ENCODE results near the gene SOAT2.

SOAT2 gene

DNA sequence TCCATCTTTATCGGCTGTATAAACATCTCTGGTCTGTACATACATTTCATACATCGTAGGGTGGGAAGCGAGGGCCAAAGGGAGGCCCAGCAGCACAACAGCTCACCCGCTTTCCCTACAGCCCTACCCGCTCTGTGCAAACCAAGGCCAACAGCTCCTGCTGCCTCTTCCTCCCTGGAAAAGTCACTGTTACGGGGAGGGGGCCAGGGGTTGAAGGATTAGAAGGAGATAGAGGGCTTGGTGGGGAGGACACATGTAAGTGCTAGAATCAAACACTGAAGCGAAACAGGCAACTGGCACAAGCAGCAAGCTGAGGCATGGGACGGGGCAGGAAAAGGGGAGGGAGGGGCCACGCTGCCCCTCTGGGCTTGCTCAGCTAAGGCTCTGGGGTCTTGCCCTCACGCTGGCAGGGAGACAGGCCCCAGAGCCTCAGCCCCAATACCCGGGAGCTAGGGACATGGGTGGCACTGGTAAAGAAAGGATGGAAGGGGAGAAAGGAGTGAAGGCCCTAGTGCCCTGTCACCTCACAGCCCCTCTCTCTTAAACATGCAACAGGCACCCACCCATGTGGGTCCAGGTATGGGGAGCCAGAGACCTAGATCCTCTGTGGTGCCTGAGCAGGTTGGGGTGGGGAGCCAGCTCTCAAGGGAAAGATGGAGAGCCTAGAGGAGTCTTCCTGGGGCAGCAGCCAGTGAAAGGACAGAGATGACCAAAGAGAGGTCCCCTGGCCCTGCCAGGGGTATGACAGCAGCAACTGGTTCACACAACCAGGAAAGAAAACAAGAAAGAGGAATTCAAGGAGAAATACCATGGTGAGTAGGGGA is 38.5 kb upstream of the SOAT2 start:
- no peak for DNase-seq (ENCODE audit: low read depth, low spot score)

DNA sequence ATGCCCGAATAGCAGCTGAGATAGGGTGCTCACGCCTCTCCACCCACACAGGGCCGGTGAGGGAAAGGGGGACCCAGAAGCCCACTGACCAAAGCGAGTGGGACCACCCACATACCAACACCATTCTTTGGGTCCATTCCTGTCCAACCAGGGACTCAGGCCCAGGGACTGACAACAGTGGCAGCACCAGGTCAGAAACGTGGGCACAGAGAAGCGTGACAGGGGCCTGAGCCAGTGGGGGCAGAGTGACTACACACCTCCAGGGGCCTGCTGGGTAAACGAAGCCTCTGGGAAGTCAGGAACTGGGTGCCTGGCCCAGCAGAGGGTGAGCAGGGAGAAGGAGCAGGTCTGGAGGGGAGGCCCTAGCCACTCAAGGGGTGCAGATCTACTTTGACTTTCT is 37.8 kb upstream of the SOAT2 start:
- no peak for DNase-seq (ENCODE audit: low read depth, low spot score)

DNA sequence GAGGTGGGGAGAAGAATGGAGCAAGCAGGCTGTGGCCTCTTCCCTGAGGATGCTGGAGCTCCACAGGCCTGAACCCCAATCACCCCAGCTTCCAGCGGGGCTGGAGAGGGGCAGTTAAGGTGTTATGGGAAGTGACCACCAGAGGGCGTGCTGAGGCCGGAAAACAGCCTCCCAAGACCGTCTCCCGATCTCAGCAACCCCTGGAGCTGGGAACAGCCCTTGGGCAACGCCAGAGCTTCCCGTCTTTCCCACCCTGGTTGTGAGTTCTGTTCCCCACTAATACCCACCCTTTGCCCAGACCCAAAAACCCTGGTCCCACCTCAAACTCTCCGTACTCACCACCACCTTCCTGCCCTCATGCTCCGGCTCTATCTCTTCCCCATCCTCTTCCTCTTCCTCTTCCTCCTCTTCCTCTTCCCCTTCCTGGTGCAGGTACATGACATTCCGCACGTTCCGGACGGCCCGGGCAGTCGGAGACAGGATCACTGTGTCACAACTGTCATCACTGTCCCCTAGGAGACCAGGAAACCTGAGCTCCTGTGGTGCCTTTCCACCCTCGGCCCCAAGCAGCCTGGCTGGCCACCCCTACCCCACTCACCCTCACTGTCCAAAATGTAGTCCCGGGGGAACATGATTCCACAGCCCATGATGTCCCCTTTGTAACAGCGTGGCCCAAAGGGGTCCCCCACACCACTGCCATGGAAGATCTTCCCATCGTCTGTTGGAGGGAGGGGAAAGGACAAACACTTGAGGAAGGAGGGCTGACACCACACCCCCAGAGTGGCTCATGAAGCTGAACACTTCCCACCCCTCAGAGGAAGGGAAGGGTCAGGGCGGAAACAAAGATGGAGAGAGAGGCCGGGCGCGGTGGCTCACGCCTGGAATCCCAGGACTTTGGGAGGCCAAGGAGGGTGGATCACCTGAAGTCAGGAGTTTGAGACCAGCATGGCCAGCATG is 37.0 kb upstream of the SOAT2 start:
- peak; percentile 86 for DNase-seq (ENCODE audit: low read depth, low spot score)

DNA sequence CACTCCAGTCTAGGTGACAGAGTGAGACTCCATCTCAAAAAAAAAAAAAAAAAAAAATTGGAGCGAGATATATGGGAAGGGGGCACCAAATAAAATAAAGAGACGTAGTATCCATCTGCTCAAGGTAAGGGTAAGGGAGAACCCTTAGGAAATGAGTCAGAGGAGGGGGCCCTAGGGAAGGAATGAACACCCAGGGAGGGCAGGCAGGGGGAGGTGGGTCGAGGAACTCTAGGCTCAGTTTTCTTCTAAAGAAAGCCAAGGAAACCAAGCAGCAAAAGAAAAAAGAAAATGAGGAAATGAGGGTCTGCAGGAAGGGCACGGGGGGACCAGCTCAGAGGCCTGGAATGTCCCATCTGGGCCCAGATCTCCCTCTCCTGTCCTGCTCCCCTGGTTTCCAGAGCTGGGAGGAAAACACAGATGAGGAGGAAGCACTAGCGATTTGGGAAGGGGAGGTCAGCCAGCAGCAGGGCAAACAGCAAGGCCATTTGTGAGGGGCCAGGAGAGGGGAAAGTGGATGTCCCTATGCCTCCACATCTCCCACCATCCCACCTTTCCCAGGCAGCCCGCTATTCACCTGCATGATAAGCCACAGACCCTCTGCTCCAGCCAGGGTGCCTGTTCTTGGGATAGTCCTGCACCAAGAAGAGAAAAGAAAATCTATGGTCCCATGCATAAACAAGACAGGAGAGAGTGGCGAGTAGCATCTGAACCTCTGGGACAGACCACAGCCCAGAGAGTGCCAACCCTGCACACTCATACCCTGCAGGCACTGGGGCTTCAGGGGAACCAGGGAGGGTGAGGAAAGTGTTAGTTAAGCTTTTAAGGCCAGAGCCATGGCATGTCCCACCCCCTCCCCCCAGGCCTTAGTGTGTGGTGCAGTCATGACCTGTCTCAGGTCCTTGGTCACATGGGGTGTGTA is 36.0 kb upstream of the SOAT2 start:
- DNase-seq (ENCODE audit: low read depth, low spot score), result no peak

DNA sequence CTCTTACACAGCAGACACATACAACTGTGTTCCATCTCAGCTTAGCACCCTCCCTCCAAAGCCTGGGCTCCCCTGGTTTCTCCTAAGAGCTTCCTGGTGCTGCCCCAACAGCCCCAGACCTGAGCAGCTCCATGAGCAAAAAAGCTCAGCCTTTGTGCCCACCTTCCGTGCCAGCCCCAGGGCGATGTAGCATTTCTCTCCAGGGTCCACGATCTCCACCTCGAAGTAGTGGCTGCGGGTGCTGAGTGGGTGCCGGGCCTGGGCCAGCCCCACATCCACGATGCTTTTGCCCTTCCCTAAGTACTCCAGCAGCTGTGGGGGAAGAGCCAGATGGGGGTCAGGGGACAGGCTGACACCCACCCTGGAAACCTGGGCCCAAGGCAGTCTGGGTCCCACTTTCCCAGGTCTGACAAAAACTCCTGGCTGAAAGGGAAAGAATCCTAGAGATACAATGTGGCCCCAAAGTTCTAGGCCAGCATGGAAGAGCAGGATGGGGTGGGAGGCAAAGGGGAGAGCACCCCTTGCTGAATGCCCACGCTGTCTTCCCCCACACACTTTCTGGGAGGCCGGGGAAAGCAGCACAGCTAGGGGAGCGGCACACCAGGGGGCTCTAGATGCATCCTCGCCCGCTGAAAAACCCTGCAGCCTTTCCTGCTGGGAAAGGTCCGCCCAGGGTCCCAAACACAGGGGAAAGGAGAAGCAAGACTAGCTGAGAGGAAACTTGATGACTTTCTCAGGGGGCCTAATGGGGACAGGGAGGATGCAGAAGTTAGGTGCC is 35.1 kb upstream of the SOAT2 start:
- no peak for DNase-seq (ENCODE audit: low read depth, low spot score)

DNA sequence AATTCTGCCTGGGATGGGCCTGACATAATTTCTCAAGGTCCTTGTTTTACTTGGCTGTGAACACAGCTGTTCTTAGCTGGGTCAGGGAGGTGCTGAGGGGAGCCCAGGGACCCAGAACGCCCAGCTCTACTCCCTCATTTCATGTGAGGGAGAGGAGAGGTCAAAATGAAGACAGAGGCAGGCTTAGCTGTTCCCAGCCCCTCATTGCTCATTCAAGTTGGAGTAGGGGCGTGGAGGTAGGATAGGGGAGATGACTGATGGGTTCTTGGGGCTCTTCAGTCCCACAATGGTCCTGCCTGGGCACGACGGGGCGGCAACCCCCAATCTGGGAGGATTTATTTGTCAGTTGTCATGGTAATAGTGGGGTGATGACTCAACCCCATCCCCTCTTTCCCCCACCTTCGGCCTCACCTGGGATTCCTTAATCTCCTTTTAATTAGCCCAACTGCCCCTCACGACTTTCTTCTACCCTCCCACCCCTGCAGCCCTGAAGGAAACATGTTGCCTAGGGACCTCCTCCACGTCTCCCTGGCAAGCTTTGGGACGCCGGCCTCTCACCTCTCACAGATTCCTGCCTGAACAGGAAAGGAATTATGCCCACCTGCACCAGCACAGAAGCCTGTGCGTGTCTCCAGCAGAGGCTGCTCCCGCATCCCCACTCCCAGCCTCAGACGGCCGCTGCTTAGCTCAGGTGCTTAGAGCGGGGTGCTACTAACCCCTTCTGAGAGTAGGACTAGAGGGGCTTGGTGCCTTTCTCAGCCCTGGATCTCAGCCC is 34.3 kb upstream of the SOAT2 start:
- DNase-seq (ENCODE audit: low read depth, low spot score), result no peak

DNA sequence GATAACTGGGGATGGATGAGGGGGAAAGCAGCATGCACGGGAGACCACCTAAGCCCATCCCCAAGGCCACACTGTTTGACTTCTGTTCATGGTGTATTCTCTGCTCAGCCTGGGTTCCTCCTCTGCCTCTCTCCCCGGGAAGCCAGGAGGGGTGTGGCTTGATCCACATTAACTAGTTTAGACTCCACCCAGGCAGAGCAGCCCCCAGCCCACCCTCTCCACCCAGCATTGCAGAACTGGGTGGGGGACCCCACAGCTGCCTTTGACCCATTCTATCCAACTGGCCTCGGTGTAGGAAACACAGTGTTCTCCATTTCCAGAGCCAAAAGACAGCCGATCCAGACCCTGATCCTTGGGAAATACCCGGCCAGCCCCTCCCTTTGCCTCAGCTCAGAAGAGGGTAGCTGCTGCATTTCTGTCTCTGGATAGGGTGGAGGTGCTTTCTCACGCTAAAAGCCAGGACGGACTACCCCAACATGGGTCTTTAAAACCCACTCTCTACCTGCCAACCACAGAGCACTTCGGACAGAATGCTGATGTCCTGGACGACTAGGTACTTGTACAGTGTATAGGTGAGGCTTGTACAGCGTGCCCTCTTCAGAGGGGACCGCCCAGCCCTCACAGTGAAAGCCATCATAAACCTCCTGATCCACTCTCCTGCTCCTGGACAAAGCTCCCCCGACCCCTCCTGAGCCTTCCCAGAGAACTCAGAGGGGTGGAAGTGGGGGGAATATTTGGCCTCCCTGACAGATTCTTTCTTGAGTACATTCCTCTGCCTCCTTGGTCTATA is 33.5 kb upstream of the SOAT2 start:
- no peak for DNase-seq (ENCODE audit: low read depth, low spot score)

DNA sequence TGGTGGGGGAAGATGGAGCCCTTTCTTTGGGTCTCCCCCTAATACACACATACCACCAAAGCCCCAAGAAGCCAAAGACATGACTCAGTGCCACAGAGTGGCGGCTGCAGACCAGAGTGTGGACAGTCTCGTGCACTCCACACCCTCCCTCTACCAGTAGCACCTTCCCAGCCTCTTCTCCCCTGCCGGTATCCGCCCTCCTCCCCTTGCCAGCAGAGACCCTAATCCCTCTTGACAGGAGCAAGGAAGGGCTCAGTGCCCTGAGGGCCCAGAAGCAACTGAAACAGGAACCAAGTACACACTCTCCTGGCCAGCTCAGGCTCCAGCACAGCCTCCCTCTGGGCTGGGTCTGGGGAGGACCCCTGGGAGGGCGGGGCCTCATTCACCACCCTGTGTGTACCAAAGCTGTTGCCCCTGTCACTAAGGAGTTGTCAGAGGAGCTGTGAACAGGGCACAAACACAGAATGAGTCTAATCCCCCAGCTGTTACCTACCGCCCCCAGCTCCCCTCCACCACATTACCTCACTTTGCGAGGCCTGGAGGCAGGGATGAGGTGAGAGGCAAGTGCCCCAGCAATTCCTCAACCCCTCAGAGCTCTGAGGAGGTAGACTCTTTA is 32.3 kb upstream of the SOAT2 start:
- peak; percentile 84 for DNase-seq (ENCODE audit: low read depth, low spot score)

DNA sequence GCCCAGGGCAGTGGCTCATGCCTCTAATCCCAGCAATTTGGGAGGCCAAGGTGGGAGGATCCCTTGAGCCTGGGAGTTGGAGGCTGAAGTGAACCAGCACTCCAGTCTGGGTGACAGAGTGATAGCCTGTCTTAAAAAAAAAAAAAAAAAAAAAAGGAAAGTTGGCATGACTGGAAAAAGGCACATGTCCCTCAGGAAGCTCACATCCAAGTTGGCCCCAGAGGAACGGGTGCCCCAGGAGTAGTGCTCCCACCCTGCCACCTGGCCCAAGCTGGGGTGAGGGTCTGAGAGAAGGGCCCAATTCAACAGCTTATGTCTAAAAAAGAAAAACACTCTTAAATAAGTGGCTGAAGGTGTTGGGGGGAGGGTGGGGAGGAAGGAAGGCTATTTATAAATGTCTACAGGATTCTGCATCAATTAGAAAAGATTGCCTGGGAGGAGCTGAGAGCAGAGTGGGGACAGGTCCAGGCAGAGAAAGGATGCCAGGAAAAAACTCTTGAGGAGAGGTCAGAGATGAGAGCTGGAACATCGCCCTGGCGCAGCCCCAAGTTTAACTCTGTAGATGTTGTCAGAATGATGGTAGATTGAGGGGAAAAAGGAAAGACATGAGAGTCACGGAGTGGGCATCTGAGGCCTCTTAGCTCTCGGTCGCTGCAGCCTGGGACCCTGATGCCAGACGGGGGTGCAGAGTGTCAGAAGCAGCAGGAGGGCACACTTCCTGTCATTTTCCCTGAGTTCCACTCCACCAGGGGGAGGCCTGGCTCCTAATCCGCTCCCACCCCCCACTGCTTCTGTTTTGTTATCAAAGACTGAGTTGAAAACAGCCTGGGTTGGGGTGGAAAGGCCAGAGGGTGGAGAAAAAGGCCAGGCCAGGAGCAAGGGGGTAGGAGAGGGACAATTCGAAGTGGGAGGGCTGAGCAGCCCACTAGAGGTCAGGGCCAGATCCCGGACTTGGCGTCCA is 31.4 kb upstream of the SOAT2 start:
- no peak for DNase-seq (ENCODE audit: low read depth, low spot score)

DNA sequence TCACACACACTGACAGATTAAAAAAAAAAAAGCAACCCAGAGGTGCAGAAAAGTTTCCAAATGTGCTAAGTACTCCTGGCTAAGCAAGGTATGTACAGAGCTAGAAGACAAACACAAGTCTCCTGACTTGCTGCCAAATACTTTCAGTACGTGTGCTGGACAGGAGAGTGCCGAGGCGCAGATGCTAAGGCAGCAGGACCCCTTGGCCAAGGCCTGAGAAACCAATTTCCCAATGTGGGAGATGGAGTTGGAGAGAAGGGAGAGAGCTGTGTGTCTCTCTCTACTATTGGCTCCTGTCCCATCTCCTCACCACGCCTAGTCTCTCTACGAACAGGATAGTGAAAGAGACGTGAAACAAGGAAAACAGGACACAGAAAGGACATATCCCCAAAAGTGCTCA is 29.4 kb upstream of the SOAT2 start:
- no peak for DNase-seq (ENCODE audit: low read depth, low spot score)

DNA sequence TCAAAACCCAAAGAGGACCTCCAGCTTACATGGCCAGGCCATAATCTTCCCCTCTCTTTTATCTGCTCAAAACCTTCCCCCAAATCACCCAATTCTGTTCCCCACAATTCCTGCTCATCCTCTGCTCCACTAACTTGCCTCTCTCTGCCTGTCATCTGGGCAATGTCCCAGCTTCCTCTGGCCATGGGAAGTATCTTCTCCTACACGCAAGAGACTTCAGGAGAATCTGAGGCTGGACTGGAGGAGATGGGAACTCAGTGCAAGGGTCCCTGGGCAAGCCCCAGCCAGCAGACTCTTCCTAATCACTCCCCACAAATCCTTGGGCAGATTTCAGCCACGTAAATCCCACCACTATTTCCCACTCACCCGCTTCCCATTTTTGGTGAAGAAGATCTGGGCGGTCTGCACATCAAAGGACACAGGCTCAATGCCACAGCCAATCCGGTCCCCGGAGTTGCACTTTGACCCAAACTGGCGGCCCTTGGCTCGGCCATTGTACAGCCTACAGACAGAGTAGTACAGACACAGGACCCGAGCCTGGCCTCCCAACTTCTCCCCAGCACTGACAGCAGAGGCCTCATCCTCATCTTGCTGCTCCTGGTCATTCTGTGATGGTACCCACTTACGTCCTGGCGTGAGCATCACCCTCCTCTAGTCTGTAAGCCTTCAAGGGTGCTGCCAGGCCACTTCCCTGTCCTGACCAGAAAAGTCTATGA is 28.8 kb upstream of the SOAT2 start:
- no peak for DNase-seq (ENCODE audit: low read depth, low spot score)

DNA sequence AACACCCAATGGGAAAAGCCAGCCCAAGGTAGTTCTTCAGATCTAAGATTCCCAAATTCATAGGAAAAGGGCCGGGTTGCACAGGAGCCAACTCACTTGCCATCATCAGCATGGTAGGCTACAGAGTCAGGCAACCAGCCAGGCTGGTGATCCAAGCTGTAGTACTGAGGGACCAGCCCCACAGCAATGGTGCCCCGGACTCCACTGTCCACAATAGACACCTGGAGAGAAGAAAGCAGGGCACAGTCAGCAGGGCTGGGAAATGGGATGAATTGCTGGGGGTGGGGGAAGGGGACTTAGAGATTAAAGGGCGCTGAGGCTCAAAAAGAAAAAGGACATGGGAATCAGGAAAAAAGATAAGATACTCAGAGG is 28.3 kb upstream of the SOAT2 start:
- no peak for DNase-seq (ENCODE audit: low read depth, low spot score)

DNA sequence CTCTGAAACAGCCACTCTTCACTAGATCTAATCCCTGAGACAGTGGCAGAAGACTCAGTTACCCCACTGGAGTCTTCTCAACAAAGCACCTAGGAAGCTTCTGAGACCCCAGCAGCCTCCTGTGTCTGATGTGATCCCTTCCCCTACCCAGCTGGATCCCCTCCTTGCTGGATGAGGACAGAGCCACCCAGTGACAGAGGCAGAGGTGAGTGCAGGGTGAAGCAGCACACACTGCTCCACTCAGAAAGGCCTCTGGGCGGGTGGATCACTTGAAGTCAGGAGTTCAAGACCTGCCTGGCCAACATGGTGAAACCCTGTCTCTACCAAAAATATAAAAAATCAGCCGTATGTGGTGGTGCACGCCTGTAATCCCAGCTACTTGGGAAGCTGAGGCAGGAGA is 26.8 kb upstream of the SOAT2 start:
- no peak for DNase-seq (ENCODE audit: low read depth, low spot score)

DNA sequence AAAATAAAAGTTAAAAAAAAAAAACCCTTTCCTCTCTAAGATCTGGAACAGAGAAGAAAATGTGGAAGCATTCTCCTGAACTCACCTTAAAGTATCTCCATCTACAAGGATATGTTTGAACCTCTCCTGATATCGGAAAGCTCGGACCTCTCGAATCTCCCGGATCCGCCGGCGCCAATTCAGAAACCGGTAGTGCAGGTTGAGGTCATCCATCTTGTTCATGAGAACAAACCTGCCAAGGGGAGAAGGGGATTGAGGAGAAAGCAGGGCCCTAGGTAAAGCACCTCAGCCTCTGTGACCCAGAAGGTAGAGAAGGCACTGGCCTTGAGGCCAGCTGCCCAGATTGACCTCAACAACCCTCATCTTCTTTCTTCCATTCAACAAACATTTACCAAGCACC is 26.3 kb upstream of the SOAT2 start:
- no peak for DNase-seq (ENCODE audit: low read depth, low spot score)

DNA sequence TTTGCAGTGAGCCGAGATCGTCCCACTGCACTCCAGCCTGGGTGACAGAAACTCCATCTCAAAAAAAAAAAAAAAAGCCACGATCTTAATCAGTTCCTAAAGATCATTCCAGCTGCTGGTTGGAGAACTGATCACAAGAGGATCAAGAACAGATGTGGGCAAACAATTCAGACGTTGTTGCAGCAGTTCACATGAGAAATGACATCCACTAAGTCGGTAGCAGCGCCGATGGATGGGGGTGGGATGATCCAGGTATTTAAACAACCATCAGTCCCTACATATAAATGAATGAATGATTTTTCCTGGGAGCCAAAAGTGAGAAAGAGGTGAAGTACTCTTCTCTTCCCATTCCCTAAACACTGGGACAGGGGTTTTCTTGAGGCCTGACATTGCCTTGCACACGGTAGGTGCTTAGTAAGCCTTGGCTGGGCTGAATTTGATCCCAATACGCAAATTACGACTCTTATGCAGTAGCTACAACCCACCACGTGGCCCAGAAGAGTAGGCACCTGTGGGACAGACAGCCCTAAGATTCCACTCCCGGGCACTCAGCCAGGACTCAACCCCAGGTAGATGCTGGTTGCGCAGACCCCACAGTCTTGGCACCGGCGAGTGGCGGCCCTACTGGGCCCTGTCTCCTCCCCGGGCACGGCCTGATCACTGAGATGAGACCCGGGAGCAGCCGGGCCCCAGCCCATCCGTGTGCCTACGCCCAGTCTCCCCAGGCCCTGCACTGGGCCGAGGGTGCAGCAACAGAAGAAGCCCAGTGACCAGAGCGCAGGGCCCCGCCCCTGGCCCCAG is 24.7 kb upstream of the SOAT2 start:
- no peak for DNase-seq (ENCODE audit: low read depth, low spot score)
